HepG2 (cell line): Measurements from ENCODE around the gene PDGFA. TPM values are rescaled to one million over a fixed set of nuclear protein-coding genes. Genes with fewer than 3 reads are reported as not detected.

Experiments
- ATAC-seq: fragments of 200-7000 bp; cut with Tn5 transposase; 3 replicates; pipeline ENCODE4 v1.9.1; 2020; ENCODE audit warnings: mild to moderate bottlenecking, moderate library complexity
- BruUV-seq: library from RNA; stranded (reverse); fragments of 400-500 nt; replicated peaks from 2 replicates; lab custom pipeline; 2021; lab: Mats Ljungman, UMichigan
- CTCF ChIA-PET: fragments of 300-600 bp; formaldehyde crosslinking; extraction: SDS; loops from one replicate; lab custom pipeline; 2021; ENCODE audit warnings: low total read pairs, inconsistent platforms, low intra/inter-chr PET ratio; lab: Yijun Ruan, JAX
- POLR2A ChIA-PET: fragments of 350-600 bp; sonication (Branson Sonifier 250); formaldehyde crosslinking; loops from one replicate; lab custom pipeline; 2020; ENCODE audit warnings: antibody characterized with exemption, inconsistent platforms; lab: Yijun Ruan, JAX
- DNase-seq: peaks from one replicate; pipeline ENCODE4 v3.0.0-alpha.2; 2015; ENCODE audit warnings: low spot score
- FAIRE-seq: peaks from 3 replicates; lab custom pipeline; 2011; peaks lifted over from hg19 to GRCh38; lab: Jason Lieb, UNC
- H2AFZ ChIP-seq: one replicate; pipeline ENCODE4 v1.6.1; 2011; ENCODE audit warnings: low read length, inconsistent platforms
- H3K27ac ChIP-seq: fragments of 300-600 bp; 3 replicates; pipeline ENCODE4 v1.8.0; 2011; ENCODE audit warnings: mixed run types, mild to moderate bottlenecking, mixed read lengths, low read length, inconsistent platforms; ENCODE audit not compliant: insufficient read depth; ENCODE audit errors: extremely low read length
- H3K27me3 ChIP-seq, 2 experiments: fragments of 200-600 bp in 1 of 2; 2 replicates in 1 of 2; 3 replicates in 1 of 2; pipeline versions ENCODE4 v1.6.0 to v1.8.0; 2011; ENCODE audit warnings: low read length in 2 of 2, mild to moderate bottlenecking in 2 of 2, moderate library complexity in 2 of 2, inconsistent platforms in 1 of 2; ENCODE audit not compliant: insufficient read depth in 2 of 2, control insufficient read depth in 1 of 2
- H3K36me3 ChIP-seq, 2 experiments: fragments of 200-600 bp in 1 of 2; replicated peaks in 1 of 2; 2 replicates in 1 of 2; 3 replicates in 1 of 2; pipeline versions ENCODE4 v1.5.1 to v1.8.0; 2011; ENCODE audit warnings: low read length in 2 of 2, inconsistent platforms in 1 of 2; ENCODE audit not compliant: insufficient read depth in 2 of 2, control insufficient read depth in 1 of 2
- H3K4me1 ChIP-seq: 2 replicates; pipeline ENCODE4 v1.5.1; 2012; ENCODE audit warnings: low read length, inconsistent platforms; ENCODE audit not compliant: insufficient read depth
- H3K4me2 ChIP-seq: 2 replicates; pipeline ENCODE4 v1.6.0; 2011; ENCODE audit warnings: low read depth, low read length, inconsistent platforms
- H3K4me3 ChIP-seq, 3 experiments: fragments of 200-600 bp in 1 of 3; sonication (generic), shearing (Covaris generic) in 1 of 3; replicated peaks in 1 of 3; 2 replicates each; pipeline ENCODE4 v1.5.1; 2011 to 2016; ENCODE audit warnings: low read length in 3 of 3, inconsistent platforms in 2 of 3, low read depth in 2 of 3, mild to moderate bottlenecking in 2 of 3, control low read depth in 1 of 3, mixed read lengths in 1 of 3; ENCODE audit not compliant: insufficient read depth in 1 of 3
- H3K79me2 ChIP-seq: one replicate; pipeline ENCODE4 v1.6.1; 2011; ENCODE audit warnings: low read length, inconsistent platforms; ENCODE audit not compliant: insufficient read depth
- H3K9ac ChIP-seq: 2 replicates; pipeline ENCODE4 v1.6.0; 2011; ENCODE audit warnings: mild to moderate bottlenecking, low read depth, low read length, inconsistent platforms; ENCODE audit not compliant: insufficient read depth
- H3K9me3 ChIP-seq: 2 replicates; pipeline ENCODE4 v1.5.1; 2012; ENCODE audit warnings: mild to moderate bottlenecking, low read length
- H4K20me1 ChIP-seq: 2 replicates; pipeline ENCODE4 v1.6.0; 2011; ENCODE audit warnings: inconsistent platforms, mild to moderate bottlenecking, low read length, moderate library complexity; ENCODE audit not compliant: insufficient read depth
- ATF1 ChIP-seq: IDR thresholded peaks from 2 replicates; pipeline ENCODE4 v1.6.1; 2016; ENCODE audit warnings: mild to moderate bottlenecking, control low read depth
- CBFB ChIP-seq: sonication (generic); formaldehyde crosslinking; IDR thresholded peaks from 2 replicates; pipeline ENCODE4 v1.4.0; 2020; ENCODE audit warnings: missing genetic modification reagents
- FOXK1 ChIP-seq: sonication (generic); formaldehyde crosslinking; IDR thresholded peaks from 2 replicates; pipeline ENCODE4 v1.4.0; 2020; ENCODE audit warnings: low read depth, missing genetic modification reagents, borderline replicate concordance
- MAZ ChIP-seq, 2 experiments: sonication (generic) in 1 of 2; formaldehyde crosslinking in 1 of 2; IDR thresholded peaks; 2 replicates each; pipeline versions ENCODE4 v1.5.0 to v1.6.1; 2012 to 2020; ENCODE audit warnings: low read depth in 2 of 2, mild to moderate bottlenecking in 2 of 2, borderline replicate concordance in 1 of 2, improper control_type of control experiment in 1 of 2, low read length in 1 of 2, missing genetic modification reagents in 1 of 2, moderate library complexity in 1 of 2
- MIXL1 ChIP-seq: IDR thresholded peaks from 2 replicates; pipeline ENCODE4 v1.6.1; 2016
- NCOA2 ChIP-seq: sonication (generic); formaldehyde crosslinking; IDR thresholded peaks from 2 replicates; pipeline ENCODE4 v1.8.0; 2022; ENCODE audit warnings: inconsistent platforms
- NCOA5 ChIP-seq: sonication (generic); formaldehyde crosslinking; IDR thresholded peaks from 2 replicates; pipeline ENCODE4 v1.4.0; 2020; ENCODE audit warnings: missing genetic modification reagents
- NFIC ChIP-seq: IDR thresholded peaks from 2 replicates; pipeline ENCODE4 v1.6.1; 2012; ENCODE audit warnings: mild to moderate bottlenecking, low read length, inconsistent platforms
- SAFB2 ChIP-seq: sonication (generic); formaldehyde crosslinking; IDR thresholded peaks from 2 replicates; pipeline ENCODE4 v1.5.1; 2020; ENCODE audit warnings: missing genetic modification reagents, low read depth, mild to moderate bottlenecking, borderline replicate concordance
- SNAI1 ChIP-seq: sonication (generic); formaldehyde crosslinking; IDR thresholded peaks from 2 replicates; pipeline ENCODE4 v1.5.0; 2020; ENCODE audit warnings: mild to moderate bottlenecking, missing genetic modification reagents, borderline replicate concordance
- SP140L ChIP-seq: sonication (generic); formaldehyde crosslinking; IDR thresholded peaks from 2 replicates; pipeline ENCODE4 v1.4.0; 2020; ENCODE audit warnings: missing genetic modification reagents, borderline replicate concordance
- SRF ChIP-seq: IDR thresholded peaks from 2 replicates; pipeline ENCODE4 v1.6.1; 2011; ENCODE audit warnings: mild to moderate bottlenecking, low read depth, low read length, moderate library complexity
- ZFP36L1 ChIP-seq: sonication (generic); formaldehyde crosslinking; IDR thresholded peaks from 2 replicates; pipeline ENCODE4 v1.8.0; 2022; ENCODE audit warnings: mild to moderate bottlenecking, missing genetic modification reagents, moderate library complexity
- ZFX ChIP-seq: sonication (generic); formaldehyde crosslinking; IDR thresholded peaks from 2 replicates; pipeline ENCODE4 v1.4.0; 2020; ENCODE audit warnings: mild to moderate bottlenecking, low read depth, missing genetic modification reagents, moderate library complexity
- ZKSCAN1 ChIP-seq: fragments of 150-350 bp; IDR thresholded peaks from 2 replicates; pipeline ENCODE4 v1.6.1; 2014; ENCODE audit warnings: low read length
- ZKSCAN5 ChIP-seq: sonication (generic); formaldehyde crosslinking; IDR thresholded peaks from 2 replicates; pipeline ENCODE4 v1.5.1; 2020; ENCODE audit warnings: mild to moderate bottlenecking, missing genetic modification reagents
- ZNF451 ChIP-seq: sonication (generic); formaldehyde crosslinking; IDR thresholded peaks from 2 replicates; pipeline ENCODE4 v1.5.0; 2020; ENCODE audit warnings: mild to moderate bottlenecking, missing genetic modification reagents
- ZNF552 ChIP-seq: sonication (generic); formaldehyde crosslinking; IDR thresholded peaks from 2 replicates; pipeline ENCODE4 v1.9.0; 2022; ENCODE audit warnings: missing genetic modification reagents, mild to moderate bottlenecking, borderline replicate concordance
- ZNF749 ChIP-seq: sonication (generic); formaldehyde crosslinking; IDR thresholded peaks from 2 replicates; pipeline ENCODE4 v1.8.0; 2022; ENCODE audit warnings: mild to moderate bottlenecking, missing genetic modification reagents, moderate library complexity, borderline replicate concordance
- ZSCAN9 ChIP-seq: IDR thresholded peaks from 2 replicates; pipeline ENCODE4 v1.6.1; 2016; ENCODE audit warnings: borderline replicate concordance
- WGBS: methylation state at CpG from one replicate; pipeline ENCODE4 v1.1.6; 2017; ENCODE audit warnings: low lambda C conversion rate; 5-methylcytosine and 5-hydroxymethylcytosine counted together
- in situ Hi-C: cut with HindIII; loops from 2 replicates; pipeline ENCODE4 v1.10.0; 2017; ENCODE audit warnings: low pct_unique_long_range_greater_than_20kb; ENCODE audit not compliant: extremely low pct_ligation_motif_present
- intact Hi-C: fragments of 100-400 bp; cut with micrococcal nuclease; formaldehyde crosslinking; loops from one replicate; pipeline ENCODE4 v1.10.0; 2022; ENCODE audit not compliant: unreplicated experiment
- polyA plus RNA-seq, 8 experiments: library from polyadenylated mRNA; depleted of rRNA in 3 of 8; stranded (reverse) in 7 of 8; unstranded in 1 of 8; fragments of >200 nt; fragmentation: Illumina TruSeq in 4 of 8; extraction: Trizol in 4 of 8; gene quantifications; 2 replicates each; pipeline versions ENCODE4 v1.2.1 to v1.2.3, GENCODE V29; 2011 to 2016; ENCODE audit warnings: low read depth in 4 of 8, missing spikeins in 1 of 8, mixed read lengths in 1 of 8; ENCODE audit not compliant: insufficient read depth in 1 of 8
- total RNA-seq, 5 experiments: library from RNA; depleted of rRNA; stranded (reverse); fragments of >200 nt; fragmentation: Illumina TruSeq; extraction: Trizol; gene quantifications; 2 replicates each; pipeline ENCODE4 v1.2.3, GENCODE V29; 2016; ENCODE audit warnings: low read depth in 1 of 5
- TF ChIP-seq, protein P1 (sequence below): sonication (generic); formaldehyde crosslinking; IDR thresholded peaks from 2 replicates; pipeline ENCODE4 v1.8.1; 2023; ENCODE audit warnings: mild to moderate bottlenecking, moderate library complexity, missing genetic modification reagents

Gene PDGFA
- total and polyA plus RNA-seq, 2 of the 13 experiments (the other 11 are each of a cell fraction or from before 2014, with no cell fraction given): 1.5 to 3.4 TPM

DNA sequence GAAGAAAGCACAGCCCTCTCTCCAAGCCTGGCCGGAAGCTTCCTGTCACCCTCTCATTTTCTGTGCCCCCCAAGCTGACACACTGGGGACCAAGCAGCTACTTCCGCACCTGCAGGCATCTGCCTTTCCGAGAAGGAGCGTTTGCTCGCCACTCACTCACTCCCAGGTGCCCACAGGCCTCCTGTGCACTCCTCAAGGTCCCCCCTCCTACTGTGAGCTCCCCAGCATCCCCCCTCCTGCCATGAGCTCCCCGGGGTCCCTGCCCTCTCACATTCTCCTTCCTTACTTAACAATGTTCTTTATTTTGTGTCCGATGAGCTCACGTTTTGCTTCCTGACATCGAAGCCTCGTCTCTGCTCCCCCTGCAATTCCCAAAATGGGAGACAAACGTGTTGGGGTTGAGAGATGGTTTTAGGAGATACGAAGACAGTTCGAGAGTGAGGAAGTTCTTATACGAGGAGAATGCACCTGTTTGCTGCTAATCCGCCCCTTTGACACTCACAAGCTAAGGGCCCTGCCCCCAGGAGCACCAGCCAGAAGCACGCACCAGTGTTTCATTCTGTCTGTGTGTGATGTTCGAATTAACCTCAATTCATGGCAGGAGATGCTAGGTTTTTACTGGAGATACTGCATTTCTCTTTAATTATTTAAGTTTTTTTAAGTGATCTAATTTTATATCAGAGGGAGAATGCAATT, 70.2 kb downstream of the PDGFA start:
- no peak overlapping the region for H3K9ac ChIP-seq
- no peak for FAIRE-seq
- H3K36me3 ChIP-seq: no peaks in the 10 kb centered on the region
- H4K20me1 ChIP-seq: no peaks in the 10 kb centered on the region
- no peak overlapping the region for H3K4me2 ChIP-seq
- intact Hi-C loops (no loop called here), in situ Hi-C loops (no loop called here)
- no peak for ATAC-seq
- no peak overlapping the region for H3K27ac ChIP-seq
- BruUV-seq: no TSS peak
- H2AFZ ChIP-seq: no peak overlapping the region
- POLR2A ChIA-PET: no interaction called here
- 38% methylated on average over 17 of the region's 17 CpGs for WGBS
- no peaks in the 10 kb centered on the region for H3K79me2 ChIP-seq
- peaks cover 16 to 60% of the 10 kb centered on the region in 2 experiments; a peak in 4 of 5 replicates for H3K27me3 ChIP-seq
- CTCF ChIA-PET: no interaction called here
- DNase-seq: no peak
- H3K4me3 ChIP-seq: no peak overlapping the region
- no peaks in the 10 kb centered on the region for H3K9me3 ChIP-seq
- H3K4me1 ChIP-seq: no peaks in the 10 kb centered on the region
- no peak for TF ChIP-seq ZNF749 (CRISPR knock-in tag)
- TF ChIP-seq ZKSCAN5 (CRISPR knock-in tag): no peak
- no peak for TF ChIP-seq ZFP36L1
- TF ChIP-seq ATF1 (CRISPR knock-in tag): no peak
- no peak for TF ChIP-seq SAFB2 (CRISPR knock-in tag)
- TF ChIP-seq CBFB (CRISPR knock-in tag): no peak
- TF ChIP-seq ZFX (CRISPR knock-in tag): no peak
- TF ChIP-seq NCOA5 (CRISPR knock-in tag): no peak
- no peak for TF ChIP-seq SP140L

DNA sequence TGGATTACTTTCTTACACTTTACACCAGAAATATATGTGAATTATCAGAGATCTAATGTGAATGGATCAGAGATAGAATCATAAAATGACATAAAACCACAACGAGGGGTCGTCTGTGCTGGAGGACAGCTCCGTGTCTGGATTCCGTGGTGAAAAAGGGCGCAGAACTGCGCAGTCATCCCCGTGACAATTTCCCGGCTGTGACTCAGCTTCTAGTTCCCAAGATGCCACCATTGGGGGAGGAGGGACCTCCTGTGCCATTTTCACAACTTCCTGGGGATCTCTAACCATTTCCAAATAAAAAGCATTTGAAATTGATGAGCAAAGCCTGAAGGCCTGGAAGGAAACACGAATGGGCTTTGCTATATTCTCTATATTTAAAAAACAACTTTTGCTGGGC, 72.1 kb downstream of the PDGFA start:
- ChIA-PET CTCF (no interaction called here), POLR2A (no interaction called here)
- Histone ChIP-seq H3K9me3 (no peaks in the 10 kb centered on the region), H4K20me1 (no peaks in the 10 kb centered on the region), H3K4me3 (no peak overlapping the region), H3K4me2 (no peak overlapping the region), H3K4me1 (no peaks in the 10 kb centered on the region), H2AFZ (no peak overlapping the region), H3K79me2 (no peaks in the 10 kb centered on the region), H3K36me3 (no peaks in the 10 kb centered on the region), H3K27ac (no peak overlapping the region), H3K9ac (no peak overlapping the region), H3K27me3 (peaks cover 12 to 42% of the 10 kb centered on the region in 2 experiments; a peak in 4 of 5 replicates)
- ATAC-seq (no peak), FAIRE-seq (no peak), DNase-seq (no peak)
- in situ Hi-C loops: no loop called here
- WGBS: 58% methylated on average over 9 of the region's 9 CpGs
- intact Hi-C loops: no loop called here
- BruUV-seq: no TSS peak
- no peak for TF ChIP-seq NCOA2 (CRISPR knock-in tag)
- no peak for TF ChIP-seq FOXK1 (CRISPR knock-in tag)
- TF ChIP-seq SNAI1: no peak
- no peak for TF ChIP-seq ZSCAN9 (CRISPR knock-in tag)
- no peak for TF ChIP-seq SRF
- TF ChIP-seq, protein P1, sequence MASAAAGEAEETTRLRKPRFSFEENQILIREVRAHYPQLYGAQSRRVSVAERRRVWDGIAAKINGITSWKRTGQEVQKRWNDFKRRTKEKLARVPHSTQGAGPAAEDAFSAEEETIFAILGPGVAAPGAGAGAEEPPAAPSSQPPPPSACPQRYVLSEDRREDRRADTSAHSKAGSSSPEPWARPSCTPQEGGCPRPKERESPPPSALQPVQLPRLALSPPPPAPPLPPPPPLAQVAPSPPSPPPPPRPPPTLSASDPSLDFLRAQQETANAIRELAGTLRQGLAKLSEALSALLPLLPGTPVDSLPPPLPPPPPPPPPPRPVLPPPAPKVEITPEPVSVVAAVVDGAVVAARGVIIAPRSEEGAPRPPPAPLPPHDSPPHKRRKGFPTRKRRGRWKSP (CRISPR knock-in tag): no peak
- no peak for TF ChIP-seq NFIC
- no peak for TF ChIP-seq MIXL1
- no peak for TF ChIP-seq ZNF552 (CRISPR knock-in tag)
- no peak for TF ChIP-seq MAZ (IDR thresholded peaks at IDR 0.05; ENCODE audit: borderline replicate concordance, low read depth, low read length)
- TF ChIP-seq MAZ (CRISPR knock-in tag; IDR thresholded peaks at IDR 0.05; ENCODE audit: low read depth): no peak
- no peak for TF ChIP-seq ZNF451
- no peak for TF ChIP-seq ZKSCAN1
